Measurements from ENCODE around the gene POU2F3. TPM values are rescaled to one million over a fixed set of nuclear protein-coding genes. Genes with fewer than 3 reads are reported as not detected.

POU2F3 gene
- polyA plus RNA-seq, 3 donors = 0.37 to 0.54 TPM; not detected in 1

- no peak for TF ChIP-seq CTCF (IDR thresholded peaks at IDR 0.05)
- Mint-ChIP-seq H3K4me3 (peak overlapping the region in 1 of 2 donors; percentile 24), H3K36me3 (no peaks in the 10 kb centered on the region), H3K4me1 (peaks cover 11% of the 10 kb centered on the region), H3K9me3 (peaks cover 0 to 7% (median 0%) of the 10 kb centered on the region in 7 donors), H3K27ac (no peak overlapping the region), H3K27me3 (ENCODE audit: low read depth in 3 of 3) (peaks cover 37 to 56% (median 42%) of the 10 kb centered on the region in 3 donors)
- H3K27ac ChIP-seq (ENCODE audit: low read depth in 1 of 2, low read length in 2 of 2) = no peak overlapping the region
- no peaks in the 10 kb centered on the region for H3K9me3 ChIP-seq (replicated peaks in 1 of 2; ENCODE audit: control insufficient read depth in 1 of 2, insufficient read depth in 1 of 2, low read length in 2 of 2)
- peaks cover 4 to 30% of the 10 kb centered on the region in 2 donors for H3K27me3 ChIP-seq (ENCODE audit: control insufficient read depth in 2 of 2, insufficient read depth in 2 of 2, low read length in 2 of 2)
- H3K79me2 ChIP-seq (ENCODE audit: insufficient read depth, low read length) = no peaks in the 10 kb centered on the region
- DNase-seq = no peak
- H3K9ac ChIP-seq (ENCODE audit: insufficient read depth, low read length, poor library complexity, severe bottlenecking) = no peak overlapping the region
- no peak overlapping the region for H3K4me3 ChIP-seq (replicated peaks in 1 of 3; ENCODE audit: low read depth in 2 of 3, low read length in 3 of 3)
- intact Hi-C loops (cut with micrococcal nuclease) = no loop called here
- H4K20me1 ChIP-seq (ENCODE audit: insufficient read depth, low read length) = no peaks in the 10 kb centered on the region
- H3K36me3 ChIP-seq (replicated peaks in 1 of 2; ENCODE audit: control insufficient read depth in 1 of 2, insufficient read depth in 2 of 2, low read length in 2 of 2) = no peaks in the 10 kb centered on the region
- peaks cover 8 to 10% of the 10 kb centered on the region in 2 donors for H3K4me1 ChIP-seq (ENCODE audit: control insufficient read depth in 1 of 2, insufficient read depth in 2 of 2, low read length in 2 of 2)
- no CpG with 5 or more reads among the region's 5 CpGs for WGBS (ENCODE audit: insufficient coverage)
- no peak overlapping the region for H3K4me2 ChIP-seq (replicated peaks; ENCODE audit: extremely low read depth, low read length, poor library complexity, severe bottlenecking)
- H2AFZ ChIP-seq (ENCODE audit: insufficient read depth, low read depth, low read length, poor library complexity, severe bottlenecking) = no peak overlapping the region
Measured at GRCh38 chr11:120296554-120296953, 56.6 kb downstream of the POU2F3 start.

- no peak for DNase-seq
Measured at GRCh38 chr11:120298461-120298860, 58.5 kb downstream of the POU2F3 start.

More at GRCh38 chr11:120298461-120298860, 58.5 kb downstream of the POU2F3 start:
- intact Hi-C loops (cut with micrococcal nuclease) = no loop called here
- Histone ChIP-seq H2AFZ (ENCODE audit: insufficient read depth, low read depth, low read length, poor library complexity, severe bottlenecking) (no peak overlapping the region), H3K9ac (ENCODE audit: insufficient read depth, low read length, poor library complexity, severe bottlenecking) (no peak overlapping the region), H4K20me1 (ENCODE audit: insufficient read depth, low read length) (no peaks in the 10 kb centered on the region), H3K79me2 (ENCODE audit: insufficient read depth, low read length) (no peaks in the 10 kb centered on the region), H3K4me2 (replicated peaks; ENCODE audit: extremely low read depth, low read length, poor library complexity, severe bottlenecking) (no peak overlapping the region), H3K36me3 (replicated peaks in 1 of 2; ENCODE audit: control insufficient read depth in 1 of 2, insufficient read depth in 2 of 2, low read length in 2 of 2) (no peaks in the 10 kb centered on the region), H3K4me1 (ENCODE audit: control insufficient read depth in 1 of 2, insufficient read depth in 2 of 2, low read length in 2 of 2) (peaks cover 3 to 4% of the 10 kb centered on the region in 2 donors), H3K27ac (ENCODE audit: low read depth in 1 of 2, low read length in 2 of 2) (no peak overlapping the region), H3K4me3 (replicated peaks in 1 of 3; ENCODE audit: low read depth in 2 of 3, low read length in 3 of 3) (no peak overlapping the region), H3K27me3 (ENCODE audit: control insufficient read depth in 2 of 2, insufficient read depth in 2 of 2, low read length in 2 of 2) (peaks cover 4 to 24% of the 10 kb centered on the region in 2 donors), H3K9me3 (replicated peaks in 1 of 2; ENCODE audit: control insufficient read depth in 1 of 2, insufficient read depth in 1 of 2, low read length in 2 of 2) (no peaks in the 10 kb centered on the region)
- no peaks in the 10 kb centered on the region for H3K36me3 Mint-ChIP-seq
- peaks cover 3% of the 10 kb centered on the region for H3K4me1 Mint-ChIP-seq
- no peak overlapping the region for H3K27ac Mint-ChIP-seq
- H3K4me3 Mint-ChIP-seq = no peak overlapping the region
- H3K9me3 Mint-ChIP-seq = peaks cover 0 to 3% (median 0%) of the 10 kb centered on the region in 7 donors
- WGBS (ENCODE audit: insufficient coverage) = 91% methylated on average over 5 of the region's 5 CpGs
- no peak for TF ChIP-seq CTCF (IDR thresholded peaks at IDR 0.05)
- peaks cover 36 to 60% (median 48%) of the 10 kb centered on the region in 3 donors for H3K27me3 Mint-ChIP-seq (ENCODE audit: low read depth in 3 of 3)

Data from CD14-positive monocyte (primary cell).